HEK293 (cell line): ENCODE data around the gene SHISA6.

Source experiments
- CTCF ChIA-PET: fragments of 350-600 bp; formaldehyde crosslinking; extraction: SDS; loops from one replicate; lab custom pipeline; 2021; ENCODE audit warnings: antibody characterized with exemption; lab: Yijun Ruan, JAX
- POLR2A ChIA-PET: fragments of 300-600 bp; formaldehyde crosslinking; extraction: SDS; loops from one replicate; lab custom pipeline; 2020; ENCODE audit warnings: antibody characterized with exemption, inconsistent platforms; lab: Yijun Ruan, JAX
- H3K27ac ChIP-seq: fragments of 200-500 bp; sonication (Bioruptor generic); 2 replicates; pipeline ENCODE4 v1.5.1; 2014; ENCODE audit warnings: low read depth, low read length, control low read depth, inconsistent platforms; ENCODE audit errors: extremely low read depth
- H3K36me3 ChIP-seq, 2 experiments: fragments of 200-500 bp in 1 of 2; sonication (Bioruptor generic) in 1 of 2; 1 replicate in 1 of 2; 2 replicates in 1 of 2; pipeline ENCODE4 v1.5.1; 2014 to 2017; ENCODE audit warnings: inconsistent platforms in 2 of 2, low read length in 2 of 2; ENCODE audit not compliant: control insufficient read depth in 2 of 2, insufficient read depth in 1 of 2
- H3K4me1 ChIP-seq: fragments of 200-500 bp; sonication (Bioruptor generic); 2 replicates; pipeline ENCODE4 v1.5.1; 2014; ENCODE audit warnings: mild to moderate bottlenecking, low read length, inconsistent platforms; ENCODE audit not compliant: control insufficient read depth, insufficient read depth
- H3K4me3 ChIP-seq: 2 replicates; pipeline ENCODE4 v1.5.1; 2011; ENCODE audit warnings: low read depth, mild to moderate bottlenecking, control low read depth, low read length, moderate library complexity
- H3K9me3 ChIP-seq: fragments of 200-500 bp; sonication (Bioruptor generic); 2 replicates; pipeline ENCODE4 v1.5.1; 2014; ENCODE audit warnings: low read depth, low read length, inconsistent platforms; ENCODE audit not compliant: control insufficient read depth, insufficient read depth
- IKZF3 ChIP-seq: fragments of 450-650 bp; IDR thresholded peaks from 2 replicates; pipeline ENCODE4 v1.5.0; 2018; ENCODE audit warnings: missing biosample characterization, mild to moderate bottlenecking, missing genetic modification characterization, moderate library complexity
- OVOL3 ChIP-seq: fragments of 450-650 bp; formaldehyde crosslinking; IDR thresholded peaks from 2 replicates; pipeline ENCODE4 v1.5.1; 2016; ENCODE audit warnings: missing biosample characterization, missing genetic modification characterization
- SETDB1 ChIP-seq: IDR thresholded peaks from one replicate; pipeline ENCODE4 v1.6.1; 2017; ENCODE audit warnings: mild to moderate bottlenecking, low read length, moderate library complexity, mixed read lengths; ENCODE audit not compliant: insufficient read length
- ZBTB11 ChIP-seq: fragments of 450-650 bp; formaldehyde crosslinking; conservative IDR thresholded peaks from 2 replicates; pipeline ENCODE4 v1.5.1; 2016; ENCODE audit warnings: low read depth, missing biosample characterization, missing genetic modification characterization
- ZBTB6 ChIP-seq: fragments of 450-650 bp; formaldehyde crosslinking; IDR thresholded peaks from 2 replicates; pipeline ENCODE4 v1.5.1; 2017; ENCODE audit warnings: missing biosample characterization, missing genetic modification characterization
- ZNF114 ChIP-seq: fragments of 450-650 bp; formaldehyde crosslinking; IDR thresholded peaks from 2 replicates; pipeline ENCODE4 v1.5.0; 2017; ENCODE audit warnings: missing biosample characterization, missing genetic modification characterization
- ZNF121 ChIP-seq: fragments of 450-650 bp; formaldehyde crosslinking; IDR thresholded peaks from 2 replicates; pipeline ENCODE4 v1.5.1; 2016; ENCODE audit warnings: missing biosample characterization, missing genetic modification characterization
- ZNF2 ChIP-seq: fragments of 450-650 bp; formaldehyde crosslinking; IDR thresholded peaks from 2 replicates; pipeline ENCODE4 v1.5.1; 2016; ENCODE audit warnings: missing biosample characterization, missing genetic modification characterization
- ZNF362 ChIP-seq: fragments of 450-650 bp; formaldehyde crosslinking; IDR thresholded peaks from 2 replicates; pipeline ENCODE4 v1.5.1; 2016; ENCODE audit warnings: missing biosample characterization, missing genetic modification characterization
- ZNF555 ChIP-seq: fragments of 450-650 bp; formaldehyde crosslinking; conservative IDR thresholded peaks from 2 replicates; pipeline ENCODE4 v1.5.1; 2017; ENCODE audit warnings: missing biosample characterization, mild to moderate bottlenecking, missing genetic modification characterization, inconsistent platforms
- ZNF558 ChIP-seq: fragments of 450-650 bp; formaldehyde crosslinking; IDR thresholded peaks from 2 replicates; pipeline ENCODE4 v1.5.1; 2016; ENCODE audit warnings: missing biosample characterization, missing genetic modification characterization
- ZNF621 ChIP-seq: fragments of 450-650 bp; formaldehyde crosslinking; IDR thresholded peaks from 2 replicates; pipeline ENCODE4 v1.5.1; 2017; ENCODE audit warnings: missing biosample characterization, missing genetic modification characterization
- ZNF623 ChIP-seq: fragments of 450-650 bp; formaldehyde crosslinking; IDR thresholded peaks from 2 replicates; pipeline ENCODE4 v1.5.1; 2016; ENCODE audit warnings: missing biosample characterization, missing genetic modification characterization
- ZNF747 ChIP-seq: fragments of 450-650 bp; formaldehyde crosslinking; IDR thresholded peaks from 2 replicates; pipeline ENCODE4 v1.5.1; 2016; ENCODE audit warnings: missing biosample characterization, missing genetic modification characterization
- ZNF76 ChIP-seq: fragments of 450-650 bp; formaldehyde crosslinking; IDR thresholded peaks from 2 replicates; pipeline ENCODE4; 2016; ENCODE audit warnings: low read depth, missing biosample characterization, missing genetic modification characterization, borderline replicate concordance
- ZNF776 ChIP-seq: fragments of 450-650 bp; formaldehyde crosslinking; IDR thresholded peaks from 2 replicates; pipeline ENCODE4 v1.5.0; 2017; ENCODE audit warnings: missing biosample characterization, missing genetic modification characterization, borderline replicate concordance
- ZNF792 ChIP-seq: fragments of 450-650 bp; formaldehyde crosslinking; IDR thresholded peaks from 2 replicates; pipeline ENCODE4 v1.5.1; 2016; ENCODE audit warnings: missing biosample characterization, missing genetic modification characterization
- ZNF843 ChIP-seq: fragments of 450-650 bp; formaldehyde crosslinking; IDR thresholded peaks from 2 replicates; pipeline ENCODE4 v1.5.1; 2016; ENCODE audit warnings: missing biosample characterization, missing genetic modification characterization
- ZSCAN16 ChIP-seq: fragments of 450-650 bp; formaldehyde crosslinking; IDR thresholded peaks from 2 replicates; pipeline ENCODE4 v1.5.1; 2016; ENCODE audit warnings: missing biosample characterization, missing genetic modification characterization
- ZSCAN23 ChIP-seq: fragments of 450-650 bp; formaldehyde crosslinking; IDR thresholded peaks from 2 replicates; pipeline ENCODE4 v1.5.1; 2016; ENCODE audit warnings: missing biosample characterization, missing genetic modification characterization
- TF ChIP-seq, protein P1 (sequence below): fragments of 450-650 bp; formaldehyde crosslinking; IDR thresholded peaks from 2 replicates; pipeline ENCODE4 v1.5.1; 2016; ENCODE audit warnings: missing biosample characterization, missing genetic modification characterization
- TF ChIP-seq, protein P2 (sequence below): fragments of 450-650 bp; formaldehyde crosslinking; IDR thresholded peaks from 2 replicates; pipeline ENCODE4 v1.5.1; 2016; ENCODE audit warnings: missing biosample characterization, missing genetic modification characterization
- TF ChIP-seq, protein P3 (sequence below): fragments of 450-650 bp; formaldehyde crosslinking; IDR thresholded peaks from 2 replicates; pipeline ENCODE4 v1.5.1; 2017; ENCODE audit warnings: missing biosample characterization, missing genetic modification characterization

Gene SHISA6

DNA sequence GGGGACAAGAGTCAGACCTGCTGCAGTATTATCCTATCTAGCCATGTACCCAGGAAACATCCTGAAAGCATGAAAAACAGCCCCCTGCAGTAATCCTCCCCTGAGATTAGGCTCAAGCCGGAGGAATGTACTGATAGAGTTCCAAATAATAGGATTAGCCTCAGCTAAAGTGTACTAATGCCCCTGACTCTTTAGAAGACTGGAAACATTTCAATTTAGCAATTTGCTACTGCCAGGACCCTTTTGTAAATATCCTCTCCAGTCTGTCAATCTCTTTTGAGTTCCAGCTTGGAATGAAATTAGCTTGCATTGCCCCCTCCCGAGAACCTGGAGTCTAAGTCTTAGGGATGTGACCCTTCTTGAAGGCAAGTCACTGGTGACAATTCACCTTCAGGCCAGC, 246.5 kb downstream of the SHISA6 start (continued):
- no peak for TF ChIP-seq ZBTB6 (tag by site-specific recombination)

GRCh38 chr17:11488407-11488806, 247.4 kb downstream of the SHISA6 start:
- no peaks in the 10 kb centered on the region for H3K4me1 ChIP-seq
- no peak for TF ChIP-seq ZNF558 (tag by site-specific recombination)
- no peak for TF ChIP-seq ZNF623 (tag by site-specific recombination)
- TF ChIP-seq, protein P1, sequence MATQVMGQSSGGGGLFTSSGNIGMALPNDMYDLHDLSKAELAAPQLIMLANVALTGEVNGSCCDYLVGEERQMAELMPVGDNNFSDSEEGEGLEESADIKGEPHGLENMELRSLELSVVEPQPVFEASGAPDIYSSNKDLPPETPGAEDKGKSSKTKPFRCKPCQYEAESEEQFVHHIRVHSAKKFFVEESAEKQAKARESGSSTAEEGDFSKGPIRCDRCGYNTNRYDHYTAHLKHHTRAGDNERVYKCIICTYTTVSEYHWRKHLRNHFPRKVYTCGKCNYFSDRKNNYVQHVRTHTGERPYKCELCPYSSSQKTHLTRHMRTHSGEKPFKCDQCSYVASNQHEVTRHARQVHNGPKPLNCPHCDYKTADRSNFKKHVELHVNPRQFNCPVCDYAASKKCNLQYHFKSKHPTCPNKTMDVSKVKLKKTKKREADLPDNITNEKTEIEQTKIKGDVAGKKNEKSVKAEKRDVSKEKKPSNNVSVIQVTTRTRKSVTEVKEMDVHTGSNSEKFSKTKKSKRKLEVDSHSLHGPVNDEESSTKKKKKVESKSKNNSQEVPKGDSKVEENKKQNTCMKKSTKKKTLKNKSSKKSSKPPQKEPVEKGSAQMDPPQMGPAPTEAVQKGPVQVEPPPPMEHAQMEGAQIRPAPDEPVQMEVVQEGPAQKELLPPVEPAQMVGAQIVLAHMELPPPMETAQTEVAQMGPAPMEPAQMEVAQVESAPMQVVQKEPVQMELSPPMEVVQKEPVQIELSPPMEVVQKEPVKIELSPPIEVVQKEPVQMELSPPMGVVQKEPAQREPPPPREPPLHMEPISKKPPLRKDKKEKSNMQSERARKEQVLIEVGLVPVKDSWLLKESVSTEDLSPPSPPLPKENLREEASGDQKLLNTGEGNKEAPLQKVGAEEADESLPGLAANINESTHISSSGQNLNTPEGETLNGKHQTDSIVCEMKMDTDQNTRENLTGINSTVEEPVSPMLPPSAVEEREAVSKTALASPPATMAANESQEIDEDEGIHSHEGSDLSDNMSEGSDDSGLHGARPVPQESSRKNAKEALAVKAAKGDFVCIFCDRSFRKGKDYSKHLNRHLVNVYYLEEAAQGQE: no peak
- TF ChIP-seq ZBTB11 (tag by site-specific recombination): no peak
- no peak for TF ChIP-seq ZNF776 (tag by site-specific recombination)
- TF ChIP-seq OVOL3 (tag by site-specific recombination): no peak
- TF ChIP-seq ZNF76 (tag by site-specific recombination): no peak
- TF ChIP-seq ZSCAN23: no peak
- TF ChIP-seq ZNF843 (tag by site-specific recombination): no peak
- TF ChIP-seq ZNF792 (tag by site-specific recombination): no peak
- TF ChIP-seq, all 188 proteins: peak for 0
- no peaks in the 10 kb centered on the region for H3K36me3 ChIP-seq
- no peak overlapping the region for H3K27ac ChIP-seq
- no peaks in the 10 kb centered on the region for H3K9me3 ChIP-seq
- CTCF ChIA-PET: no interaction called here
- POLR2A ChIA-PET: no interaction called here
- no peak overlapping the region for H3K4me3 ChIP-seq

DNA sequence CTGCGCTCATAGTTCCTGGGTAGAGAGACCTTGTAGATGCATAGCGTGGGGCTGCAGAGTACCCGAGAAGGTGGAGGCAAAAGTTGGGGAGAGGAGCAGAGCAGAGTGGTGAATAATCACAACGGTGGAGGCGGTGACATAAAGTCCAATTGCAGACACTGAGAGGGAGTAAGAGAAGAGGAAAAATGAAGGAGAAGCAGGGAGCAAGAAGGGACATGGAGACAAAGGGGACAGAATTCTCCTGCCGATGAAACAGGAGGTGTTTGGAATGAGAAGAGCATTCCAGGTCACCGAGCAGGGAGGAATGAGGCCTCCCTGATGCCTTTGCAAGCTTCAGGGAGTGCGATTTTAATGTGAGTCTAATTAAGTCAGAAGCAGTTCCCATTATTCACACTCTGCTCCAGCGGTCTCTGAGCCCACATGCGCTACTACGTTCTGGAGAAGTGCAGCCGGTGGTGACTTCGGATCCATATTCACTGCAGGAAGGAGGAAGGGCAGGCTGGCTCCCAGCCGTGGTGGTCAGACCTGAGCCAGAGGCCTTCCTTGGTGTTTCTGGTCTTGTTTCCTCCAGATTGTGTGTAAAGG, 249.2 kb downstream of the SHISA6 start:
- H3K4me3 ChIP-seq: no peak overlapping the region
- no peaks in the 10 kb centered on the region for H3K36me3 ChIP-seq
- no peak overlapping the region for H3K27ac ChIP-seq
- no peaks in the 10 kb centered on the region for H3K9me3 ChIP-seq
- ChIA-PET POLR2A (no interaction called here), CTCF (no interaction called here)
- H3K4me1 ChIP-seq: no peaks in the 10 kb centered on the region
- TF ChIP-seq, protein P2, sequence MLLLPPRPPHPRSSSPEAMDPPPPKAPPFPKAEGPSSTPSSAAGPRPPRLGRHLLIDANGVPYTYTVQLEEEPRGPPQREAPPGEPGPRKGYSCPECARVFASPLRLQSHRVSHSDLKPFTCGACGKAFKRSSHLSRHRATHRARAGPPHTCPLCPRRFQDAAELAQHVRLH: no peak
- TF ChIP-seq ZNF362 (tag by site-specific recombination) (no peak), ZSCAN16 (tag by site-specific recombination) (no peak), ZNF621 (tag by site-specific recombination) (no peak), ZNF114 (tag by site-specific recombination) (no peak), ZNF121 (tag by site-specific recombination) (no peak), ZNF623 (tag by site-specific recombination) (no peak), ZNF555 (tag by site-specific recombination) (no peak), ZNF2 (no peak), IKZF3 (tag by site-specific recombination) (no peak), ZNF747 (no peak), SETDB1 (no peak)
- TF ChIP-seq, protein P3, sequence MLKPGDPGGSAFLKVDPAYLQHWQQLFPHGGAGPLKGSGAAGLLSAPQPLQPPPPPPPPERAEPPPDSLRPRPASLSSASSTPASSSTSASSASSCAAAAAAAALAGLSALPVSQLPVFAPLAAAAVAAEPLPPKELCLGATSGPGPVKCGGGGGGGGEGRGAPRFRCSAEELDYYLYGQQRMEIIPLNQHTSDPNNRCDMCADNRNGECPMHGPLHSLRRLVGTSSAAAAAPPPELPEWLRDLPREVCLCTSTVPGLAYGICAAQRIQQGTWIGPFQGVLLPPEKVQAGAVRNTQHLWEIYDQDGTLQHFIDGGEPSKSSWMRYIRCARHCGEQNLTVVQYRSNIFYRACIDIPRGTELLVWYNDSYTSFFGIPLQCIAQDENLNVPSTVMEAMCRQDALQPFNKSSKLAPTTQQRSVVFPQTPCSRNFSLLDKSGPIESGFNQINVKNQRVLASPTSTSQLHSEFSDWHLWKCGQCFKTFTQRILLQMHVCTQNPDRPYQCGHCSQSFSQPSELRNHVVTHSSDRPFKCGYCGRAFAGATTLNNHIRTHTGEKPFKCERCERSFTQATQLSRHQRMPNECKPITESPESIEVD (tag by site-specific recombination): no peak
